ENCODE measurements around the gene SUPT6H. TPM values are rescaled to one million over a fixed set of nuclear protein-coding genes. Genes with fewer than 3 reads are reported as not detected.
"Not testable (repeated sequence)": the region's sequence is repeated elsewhere in the genome, so short reads cannot be mapped to it uniquely, and the experiment has no call there.

Gene SUPT6H
- total RNA-seq, 1 donor from 2014 or later, result 38.8 TPM

- ATAC-seq (ENCODE audit: poor library complexity) (peak; percentile 14), DNase-seq (peak; percentile 81)
- intact Hi-C loops (cut with DNase I), result no loop called here
Observed at GRCh38 chr17:28712032-28712704, 50.2 kb downstream of the SUPT6H start.

- no peak for DNase-seq
- ATAC-seq (ENCODE audit: poor library complexity), result no peak
- intact Hi-C loops (cut with DNase I), result no loop called here
Observed at GRCh38 chr17:28712705-28713415, 50.9 kb downstream of the SUPT6H start.

- ATAC-seq (ENCODE audit: poor library complexity) (no peak), DNase-seq (no peak)
- intact Hi-C loops (cut with DNase I), result no loop called here
Observed at GRCh38 chr17:28714281-28714680, 52.3 kb downstream of the SUPT6H start.

GRCh38 chr17:28715217-28715616, 53.2 kb downstream of the SUPT6H start:
- ATAC-seq (ENCODE audit: poor library complexity) (no peak), DNase-seq (peak; percentile 23)
- intact Hi-C loops (cut with DNase I), result no loop called here

GRCh38 chr17:28716740-28717577, 55.0 kb downstream of the SUPT6H start:
- ATAC-seq (ENCODE audit: poor library complexity), result no peak
- DNase-seq, result peak; percentile 65
- intact Hi-C loops (cut with DNase I), result no loop called here

- ATAC-seq (ENCODE audit: poor library complexity) (peak; percentile 31), DNase-seq (peak; percentile 81)
- intact Hi-C loops (cut with DNase I), result no loop called here
Observed at GRCh38 chr17:28717578-28718332, 55.8 kb downstream of the SUPT6H start, which contains the start of gene RAB34. TSS of gene RAB34 (minus strand) at chr17:28717868. CDS start at chr17:28717266, 602 bp downstream.

GRCh38 chr17:28718333-28719020, 56.5 kb downstream of the SUPT6H start:
- intact Hi-C loops (cut with DNase I), result no loop called here
- no peak for DNase-seq
- ATAC-seq (ENCODE audit: poor library complexity), result no peak

- DNase-seq (no peak), ATAC-seq (ENCODE audit: poor library complexity) (no peak)
- intact Hi-C loops (cut with DNase I), result no loop called here
Observed at GRCh38 chr17:28719021-28719433, 57.0 kb downstream of the SUPT6H start.

- no peak for ATAC-seq (ENCODE audit: poor library complexity)
- intact Hi-C loops (cut with DNase I), result loop anchor here (10.0 kb wide), 1 partner anchor 384 kb away; no protein-coding TSS in a partner anchor
- DNase-seq, result no peak
Observed at GRCh38 chr17:28720247-28720996, 58.4 kb downstream of the SUPT6H start.

GRCh38 chr17:28720997-28721329, 59.0 kb downstream of the SUPT6H start:
- peak; percentile 32 for DNase-seq
- intact Hi-C loops (cut with DNase I), result loop anchor here (10.0 kb wide), 1 partner anchor 384 kb away; no protein-coding TSS in a partner anchor
- not testable (repeated sequence) for ATAC-seq (ENCODE audit: poor library complexity)

GRCh38 chr17:28722417-28723158, 60.6 kb downstream of the SUPT6H start:
- ATAC-seq (ENCODE audit: poor library complexity) (no peak), DNase-seq (peak; percentile 27)
- intact Hi-C loops (cut with DNase I), result loop anchor here (10.0 kb wide), 1 partner anchor 382 kb away; no protein-coding TSS in a partner anchor

GRCh38 chr17:28723159-28723835, 61.3 kb downstream of the SUPT6H start:
- intact Hi-C loops (cut with DNase I), result loop anchor here (10.0 kb wide), 1 partner anchor 382 kb away; no protein-coding TSS in a partner anchor
- ATAC-seq (ENCODE audit: poor library complexity), result no peak
- DNase-seq, result peak; percentile 3

GRCh38 chr17:28723836-28724499, 62.0 kb downstream of the SUPT6H start:
- not testable (repeated sequence) for ATAC-seq (ENCODE audit: poor library complexity); DNase-seq
- intact Hi-C loops (cut with DNase I), result loop anchor here (10.0 kb wide), 1 partner anchor 381 kb away; no protein-coding TSS in a partner anchor

GRCh38 chr17:28724500-28725165, 62.6 kb downstream of the SUPT6H start:
- ATAC-seq (ENCODE audit: poor library complexity), result no peak
- peak; percentile 11 for DNase-seq
- intact Hi-C loops (cut with DNase I), result loop anchor here (5.0 to 10.0 kb wide), 2 partner anchors 228 to 380 kb away; partner anchors contain the start of gene PHF12

All from Right ventricle myocardium superior (tissue), 1 donor.